GM18520 (cell line): ENCODE results near the gene SMNDC1.

Experiments used
- ATAC-seq: cut with Tn5 transposase; IDR thresholded peaks from one replicate; pipeline ENCODE4 v1.9.1; 2021; ENCODE audit not compliant: unreplicated experiment

SMNDC1 gene

GRCh38 chr10:110327262-110327914 lies 22.7 kb upstream of the SMNDC1 start:
- ATAC-seq = no peak

- ATAC-seq = no peak
Observed at GRCh38 chr10:110326351-110327032, 21.8 kb upstream of the SMNDC1 start.

- peak; percentile 48 for ATAC-seq
Observed at GRCh38 chr10:110324805-110325280, 20.1 kb upstream of the SMNDC1 start.

- ATAC-seq = peak; percentile 45
Observed at GRCh38 chr10:110324201-110324804, 19.6 kb upstream of the SMNDC1 start.

- ATAC-seq = no peak
Observed at GRCh38 chr10:110323503-110323902, 18.8 kb upstream of the SMNDC1 start.

- ATAC-seq = no peak
Observed at GRCh38 chr10:110321869-110322620, 17.3 kb upstream of the SMNDC1 start.

- no peak for ATAC-seq
Observed at GRCh38 chr10:110317866-110318850, 13.4 kb upstream of the SMNDC1 start.

GRCh38 chr10:110313674-110314073 lies 9.0 kb upstream of the SMNDC1 start:
- no peak for ATAC-seq

GRCh38 chr10:110312206-110312605 lies 7.5 kb upstream of the SMNDC1 start:
- no peak for ATAC-seq

GRCh38 chr10:110311357-110311949 lies 6.7 kb upstream of the SMNDC1 start:
- ATAC-seq = no peak

GRCh38 chr10:110310741-110311140 lies 6.0 kb upstream of the SMNDC1 start:
- no peak for ATAC-seq

- ATAC-seq = no peak
Observed at GRCh38 chr10:110307805-110308204, 3.1 kb upstream of the SMNDC1 start.

GRCh38 chr10:110306452-110306768 lies 1.7 kb upstream of the SMNDC1 start:
- ATAC-seq = no peak

- peak; percentile 37 for ATAC-seq
Observed at GRCh38 chr10:110305767-110306451, 1.2 kb upstream of the SMNDC1 start.

- ATAC-seq = peak; percentile 13
Observed at GRCh38 chr10:110304394-110304779, 333 bp downstream of the SMNDC1 start.

- no peak for ATAC-seq
Observed at GRCh38 chr10:110303681-110304080, 1.0 kb downstream of the SMNDC1 start.

GRCh38 chr10:110300486-110300986 lies 4.2 kb downstream of the SMNDC1 start:
- ATAC-seq = no peak

GRCh38 chr10:110296966-110297365 lies 7.8 kb downstream of the SMNDC1 start:
- no peak for ATAC-seq

GRCh38 chr10:110286841-110287240 lies 17.9 kb downstream of the SMNDC1 start:
- ATAC-seq = no peak
